Trophoblast cell (in vitro differentiated cells and primary cell): ENCODE measurements around the gene JPT1.

Experiments used
- DNase-seq, 2 donors: peaks; one replicate each; pipeline ENCODE4 v3.0.0-alpha.2; 2016
- H2AFZ ChIP-seq: 2 replicates; pipeline ENCODE4 v1.6.1; 2013; ENCODE audit warnings: low read length, moderate library complexity, mild to moderate bottlenecking; ENCODE audit not compliant: insufficient read depth, poor library complexity
- H2AK5ac ChIP-seq: 2 replicates; pipeline ENCODE4 v1.6.1; 2013; ENCODE audit warnings: mild to moderate bottlenecking, low read length
- H2BK120ac ChIP-seq: 2 replicates; pipeline ENCODE4 v1.6.1; 2013; ENCODE audit warnings: low read length, mild to moderate bottlenecking, moderate library complexity; ENCODE audit not compliant: insufficient read depth, poor library complexity
- H2BK12ac ChIP-seq: 2 replicates; pipeline ENCODE4 v1.6.1; 2013; ENCODE audit warnings: mild to moderate bottlenecking, low read length, moderate library complexity
- H2BK5ac ChIP-seq: 2 replicates; pipeline ENCODE4 v1.6.1; 2013; ENCODE audit warnings: low read length, low read depth, moderate library complexity, mild to moderate bottlenecking; ENCODE audit not compliant: poor library complexity
- H3K14ac ChIP-seq: 2 replicates; pipeline ENCODE4 v1.6.1; 2013; ENCODE audit warnings: mild to moderate bottlenecking, low read length
- H3K18ac ChIP-seq: 2 replicates; pipeline ENCODE4 v1.6.1; 2013; ENCODE audit warnings: mild to moderate bottlenecking, low read length
- H3K23ac ChIP-seq: 2 replicates; pipeline ENCODE4 v1.6.1; 2013; ENCODE audit warnings: low read length
- H3K27ac ChIP-seq: 2 replicates; pipeline ENCODE4 v1.5.1; 2013; ENCODE audit warnings: low read depth, mild to moderate bottlenecking, inconsistent platforms, low read length, moderate library complexity
- H3K27me3 ChIP-seq: 2 replicates; pipeline ENCODE4 v1.6.1; 2013; ENCODE audit warnings: inconsistent platforms, mild to moderate bottlenecking, low read length, moderate library complexity; ENCODE audit not compliant: insufficient read depth
- H3K36me3 ChIP-seq, 2 experiments: 1 replicate in 1 of 2; 2 replicates in 1 of 2; pipeline ENCODE4 v1.6.1; 2013; ENCODE audit warnings: low read length in 2 of 2, mild to moderate bottlenecking in 2 of 2, moderate library complexity in 1 of 2; ENCODE audit not compliant: insufficient read depth in 2 of 2, control insufficient read depth in 1 of 2
- H3K4ac ChIP-seq: 2 replicates; pipeline ENCODE4 v1.6.1; 2013; ENCODE audit warnings: low read depth, mild to moderate bottlenecking, low read length, moderate library complexity
- H3K4me1 ChIP-seq, 2 experiments: 1 replicate in 1 of 2; 2 replicates in 1 of 2; pipeline ENCODE4 v1.6.1; 2013; ENCODE audit warnings: low read length in 2 of 2, mild to moderate bottlenecking in 2 of 2, moderate library complexity in 1 of 2; ENCODE audit not compliant: insufficient read depth in 2 of 2, control insufficient read depth in 1 of 2
- H3K4me2 ChIP-seq: 2 replicates; pipeline ENCODE4 v1.6.1; 2013; ENCODE audit warnings: inconsistent platforms, mild to moderate bottlenecking, low read length, moderate library complexity
- H3K4me3 ChIP-seq: 2 replicates; pipeline ENCODE4 v1.5.1; 2013; ENCODE audit warnings: mild to moderate bottlenecking, low read depth, low read length, inconsistent platforms
- H3K79me1 ChIP-seq: one replicate; pipeline ENCODE4 v1.6.1; 2013; ENCODE audit warnings: low read length
- H3K79me2 ChIP-seq: 2 replicates; pipeline ENCODE4 v1.6.1; 2013; ENCODE audit warnings: low read length, mild to moderate bottlenecking; ENCODE audit not compliant: control insufficient read depth, insufficient read depth, poor library complexity
- H3K9ac ChIP-seq: 2 replicates; pipeline ENCODE4 v1.6.1; 2013; ENCODE audit warnings: mild to moderate bottlenecking, low read length
- H3K9me3 ChIP-seq: 2 replicates; pipeline ENCODE4 v1.6.1; 2013; ENCODE audit warnings: low read depth, mild to moderate bottlenecking, control low read depth, inconsistent platforms, low read length; ENCODE audit not compliant: insufficient read depth
- H4K12ac ChIP-seq: 2 replicates; pipeline ENCODE4 v1.6.1; 2013; ENCODE audit warnings: low read depth, mild to moderate bottlenecking, low read length, moderate library complexity
- H4K8ac ChIP-seq: 2 replicates; pipeline ENCODE4 v1.6.1; 2013; ENCODE audit warnings: low read depth, mild to moderate bottlenecking, low read length, moderate library complexity
- H4K91ac ChIP-seq: one replicate; pipeline ENCODE4 v1.6.1; 2013; ENCODE audit warnings: low read depth, mild to moderate bottlenecking, low read length, moderate library complexity
- WGBS: extraction: QIAGEN DNeasy Blood & Tissue Kit; methylation state at CpG from one replicate; pipeline ENCODE4 v1.1.7; 2013; ENCODE audit warnings: missing lambda C conversion rate; ENCODE audit not compliant: insufficient read length, insufficient coverage; ENCODE audit errors: extremely low coverage; 5-methylcytosine and 5-hydroxymethylcytosine counted together

The JPT1 gene

DNA sequence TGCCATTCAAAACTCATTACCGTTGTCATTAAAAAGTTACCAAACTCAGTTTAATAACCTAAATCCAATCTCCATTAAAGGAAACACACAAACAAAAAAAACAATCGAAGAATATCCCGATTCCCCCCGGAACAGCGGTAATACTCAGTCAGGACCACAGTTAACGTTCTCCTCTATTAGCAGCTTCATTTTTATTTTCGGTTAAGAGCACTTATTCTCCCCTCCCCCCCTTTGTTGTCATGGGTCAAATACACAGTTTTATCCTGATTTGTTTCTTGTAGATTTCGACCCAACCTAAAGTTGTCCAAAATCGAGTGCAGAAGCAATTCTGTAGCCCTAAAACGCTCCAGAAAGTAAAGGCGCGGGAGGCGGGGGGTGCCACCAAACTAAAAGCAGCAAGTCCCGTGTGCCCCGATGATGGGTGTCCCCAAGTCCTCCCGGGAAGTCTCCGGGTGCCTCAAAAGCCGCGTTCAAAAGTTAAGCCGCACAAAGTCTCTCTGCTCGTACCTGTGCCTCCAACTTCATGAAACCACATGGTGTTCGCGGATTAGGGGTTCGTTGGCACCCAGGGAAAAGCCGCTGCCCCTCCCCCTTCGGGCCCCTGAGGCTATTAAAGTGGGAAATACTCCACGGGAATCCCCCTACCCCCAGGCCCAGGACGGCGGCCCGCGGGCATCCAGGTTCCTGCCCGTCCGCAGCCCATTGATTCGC, 27.5 kb upstream of the JPT1 start:
- WGBS, result no CpG with 5 or more reads among the region's 34 CpGs
- Histone ChIP-seq H2AK5ac (peak overlapping the region; percentile 97), H3K4me1 (peaks cover 2 to 4% of the 10 kb centered on the region in 2 experiments), H3K79me1 (peaks cover 11% of the 10 kb centered on the region), H4K12ac (peak overlapping the region; percentile 65), H3K36me3 (peaks cover 23 to 30% of the 10 kb centered on the region in 2 experiments), H3K4ac (peak overlapping the region; percentile 100), H4K91ac (peak overlapping the region; percentile 87), H2AFZ (peak overlapping the region; percentile 56), H3K23ac (no peak overlapping the region), H3K9ac (peak overlapping the region; percentile 85), H3K18ac (peak overlapping the region; percentile 94), H3K79me2 (peaks cover 20% of the 10 kb centered on the region), H2BK120ac (peak overlapping the region; percentile 76), H2BK12ac (no peak overlapping the region), H3K4me3 (peak overlapping the region; percentile 96), H3K14ac (peak overlapping the region; percentile 98), H3K27ac (peak overlapping the region; percentile 94), H4K8ac (peak overlapping the region; percentile 81), H3K27me3 (no peaks in the 10 kb centered on the region), H3K4me2 (peak overlapping the region; percentile 92), H2BK5ac (peak overlapping the region; percentile 71), H3K9me3 (no peaks in the 10 kb centered on the region)
- DNase-seq, result no peak

DNA sequence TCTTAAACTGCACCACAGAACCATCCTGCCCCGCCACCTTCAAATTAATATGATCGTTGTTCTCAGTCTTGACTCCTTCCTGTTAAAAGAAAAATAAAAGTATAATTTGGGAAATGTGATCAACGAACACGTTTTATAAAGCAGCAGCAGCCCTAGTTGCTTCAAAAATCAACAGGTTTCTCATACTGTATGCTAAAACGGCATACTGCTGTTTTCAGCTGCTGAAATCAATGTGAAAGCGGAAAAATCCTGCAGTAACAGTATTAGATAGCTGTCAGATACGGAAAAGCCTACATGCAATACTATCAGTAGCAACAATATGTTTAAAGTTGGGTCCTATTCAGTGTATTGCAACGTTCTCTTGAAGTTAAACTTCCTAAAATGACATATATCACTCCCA, 26.8 kb upstream of the JPT1 start:
- peaks cover 28 to 34% of the 10 kb centered on the region in 2 experiments for H3K36me3 ChIP-seq
- peaks cover 2 to 4% of the 10 kb centered on the region in 2 experiments for H3K4me1 ChIP-seq
- H3K79me1 ChIP-seq, result peaks cover 11% of the 10 kb centered on the region
- H3K4ac ChIP-seq, result peak overlapping the region; percentile 93
- no peak overlapping the region for H2BK5ac ChIP-seq
- H2BK120ac ChIP-seq, result no peak overlapping the region
- H3K14ac ChIP-seq, result no peak overlapping the region
- H3K4me3 ChIP-seq, result no peak overlapping the region
- no peak overlapping the region for H4K12ac ChIP-seq
- H2AK5ac ChIP-seq, result no peak overlapping the region
- no peak overlapping the region for H4K91ac ChIP-seq
- H3K9ac ChIP-seq, result no peak overlapping the region
- H3K9me3 ChIP-seq, result no peaks in the 10 kb centered on the region
- H3K18ac ChIP-seq, result no peak overlapping the region
- no peaks in the 10 kb centered on the region for H3K27me3 ChIP-seq
- H3K4me2 ChIP-seq, result peak overlapping the region; percentile 64
- H4K8ac ChIP-seq, result no peak overlapping the region
- no peak overlapping the region for H2BK12ac ChIP-seq
- H3K23ac ChIP-seq, result no peak overlapping the region
- peaks cover 20% of the 10 kb centered on the region for H3K79me2 ChIP-seq
- no peak overlapping the region for H3K27ac ChIP-seq
- no peak overlapping the region for H2AFZ ChIP-seq
- DNase-seq, result no peak
- no CpG with 5 or more reads among the region's 8 CpGs for WGBS

DNA sequence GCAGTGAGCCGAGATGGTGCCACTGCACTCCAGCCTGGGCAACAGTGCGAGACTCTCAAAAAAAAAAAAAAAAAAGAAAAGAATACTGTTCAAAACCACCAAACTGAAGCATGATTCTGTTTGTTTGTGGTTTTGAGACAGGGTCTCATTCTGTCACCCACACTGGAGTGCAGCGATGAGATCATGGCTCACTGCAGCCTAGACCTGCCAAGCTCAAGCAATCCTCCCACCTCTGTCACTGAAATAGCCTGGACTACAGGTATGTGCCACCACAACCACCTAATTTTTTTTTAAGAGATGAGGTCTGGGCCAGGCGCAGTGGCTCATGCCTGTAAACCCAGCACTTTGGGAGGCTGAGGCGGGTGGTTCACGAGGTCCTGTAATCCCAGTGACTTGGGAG, 24.1 kb upstream of the JPT1 start:
- Histone ChIP-seq H3K4ac (peak overlapping the region; percentile 70), H3K18ac (no peak overlapping the region), H2AFZ (no peak overlapping the region), H3K27me3 (no peaks in the 10 kb centered on the region), H3K23ac (no peak overlapping the region), H2BK12ac (no peak overlapping the region), H4K8ac (no peak overlapping the region), H3K14ac (no peak overlapping the region), H3K36me3 (peaks cover 51 to 55% of the 10 kb centered on the region in 2 experiments), H2AK5ac (no peak overlapping the region), H3K79me1 (peaks cover 11% of the 10 kb centered on the region), H3K9me3 (no peaks in the 10 kb centered on the region), H2BK5ac (no peak overlapping the region), H4K91ac (no peak overlapping the region), H3K4me3 (no peak overlapping the region), H3K9ac (no peak overlapping the region), H3K4me1 (peaks cover 2 to 4% of the 10 kb centered on the region in 2 experiments), H2BK120ac (no peak overlapping the region), H4K12ac (no peak overlapping the region), H3K79me2 (peaks cover 20% of the 10 kb centered on the region), H3K27ac (no peak overlapping the region), H3K4me2 (no peak overlapping the region)
- no CpG with 5 or more reads among the region's 6 CpGs for WGBS
- DNase-seq, result no peak

DNA sequence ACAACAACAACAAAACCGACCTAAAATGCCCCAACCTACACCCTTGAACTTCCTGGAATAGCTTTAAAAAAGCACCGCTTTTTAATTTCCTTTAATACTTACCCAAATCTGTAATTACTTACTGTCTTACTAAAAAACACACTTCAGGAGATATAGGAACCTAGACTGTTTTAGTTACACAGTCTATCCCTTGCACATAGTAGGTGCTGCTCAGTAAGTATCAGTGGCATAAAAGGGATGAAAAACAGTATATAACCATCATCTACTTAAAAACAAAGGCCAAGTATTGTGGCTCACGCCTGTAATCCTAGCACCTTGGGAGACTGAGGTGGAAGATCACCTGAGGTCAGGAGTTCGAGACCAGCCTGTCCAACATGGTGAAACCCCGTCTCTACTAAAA, 22.3 kb upstream of the JPT1 start:
- Histone ChIP-seq H3K36me3 (peaks cover 65% of the 10 kb centered on the region in 2 experiments), H3K23ac (no peak overlapping the region), H2BK5ac (no peak overlapping the region), H3K4ac (peak overlapping the region; percentile 76), H3K4me2 (no peak overlapping the region), H3K79me2 (peaks cover 7% of the 10 kb centered on the region), H3K4me1 (peaks cover 0 to 2% of the 10 kb centered on the region in 2 experiments), H4K12ac (no peak overlapping the region), H2BK12ac (no peak overlapping the region), H3K4me3 (no peak overlapping the region), H3K27ac (no peak overlapping the region), H3K9ac (no peak overlapping the region), H3K18ac (peak overlapping the region; percentile 24), H3K27me3 (no peaks in the 10 kb centered on the region), H3K14ac (no peak overlapping the region), H2AK5ac (no peak overlapping the region), H3K79me1 (no peaks in the 10 kb centered on the region), H2BK120ac (no peak overlapping the region), H4K91ac (no peak overlapping the region), H4K8ac (no peak overlapping the region), H2AFZ (no peak overlapping the region), H3K9me3 (no peaks in the 10 kb centered on the region)
- no peak for DNase-seq
- 100% methylated on average over 1 of the region's 5 CpGs for WGBS
